Endothelial cell of umbilical vein (primary cell): ENCODE measurements around the gene RBFOX1. TPM values are rescaled to one million over a fixed set of nuclear protein-coding genes. Genes with fewer than 3 reads are reported as not detected.

Source experiments
- BruUV-seq: library from RNA; stranded (reverse); fragments of 400-500 nt; replicated peaks from 2 replicates; lab custom pipeline; 2021; lab: Mats Ljungman, UMichigan
- CTCF ChIA-PET: fragments of 300-600, 350-600 bp; sonication (Branson Sonifier 250); formaldehyde crosslinking; loops from one replicate; lab custom pipeline; 2021; ENCODE audit warnings: antibody characterized with exemption, inconsistent platforms; lab: Charles Lee
- POLR2A ChIA-PET: fragments of 300-600, 350-600 bp; sonication (Branson Sonifier 250); formaldehyde crosslinking; loops from one replicate; lab custom pipeline; 2021; ENCODE audit warnings: antibody characterized with exemption, inconsistent platforms; lab: Charles Lee
- DNase-seq: peaks from one replicate; pipeline ENCODE4 v3.0.0-alpha.2; 2011; ENCODE audit warnings: low read depth, low spot score
- FAIRE-seq: peaks from 2 replicates; lab custom pipeline; 2011; peaks lifted over from hg19 to GRCh38; lab: Jason Lieb, UNC
- H2AFZ ChIP-seq: 2 replicates; pipeline ENCODE4 v1.6.0; 2012; ENCODE audit warnings: low read depth, low read length, control low read depth, inconsistent platforms
- H3K27ac ChIP-seq: 2 replicates; pipeline ENCODE4 v1.5.1; 2011; ENCODE audit warnings: low read depth, mild to moderate bottlenecking, control low read depth, low read length, moderate library complexity; ENCODE audit not compliant: insufficient read depth
- H3K27me3 ChIP-seq, 2 experiments: 2 replicates each; pipeline versions ENCODE4 v1.6.0 to v1.6.1; 2011; ENCODE audit warnings: low read length in 2 of 2, mixed read lengths in 1 of 2; ENCODE audit not compliant: control insufficient read depth in 2 of 2, insufficient read depth in 2 of 2
- H3K36me3 ChIP-seq, 2 experiments: 2 replicates in 1 of 2; 3 replicates in 1 of 2; pipeline ENCODE4 v1.5.1; 2011; ENCODE audit warnings: low read length in 2 of 2, mild to moderate bottlenecking in 1 of 2, moderate library complexity in 1 of 2; ENCODE audit not compliant: control insufficient read depth in 2 of 2, insufficient read depth in 2 of 2; ENCODE audit errors: extremely low read depth in 1 of 2
- H3K4me1 ChIP-seq: 3 replicates; pipeline ENCODE4 v1.5.1; 2011; ENCODE audit warnings: mild to moderate bottlenecking, low read length; ENCODE audit not compliant: control insufficient read depth, insufficient read depth; ENCODE audit errors: extremely low read depth
- H3K4me2 ChIP-seq: 2 replicates; pipeline ENCODE4 v1.6.1; 2011; ENCODE audit warnings: low read length, control low read depth, mixed read lengths; ENCODE audit not compliant: insufficient read depth
- H3K4me3 ChIP-seq, 3 experiments: fragments of 200-600 bp in 1 of 3; sonication (generic), shearing (Covaris generic) in 1 of 3; replicated peaks in 1 of 3; 2 replicates each; pipeline ENCODE4 v1.5.1; 2011 to 2016; ENCODE audit warnings: control low read depth in 3 of 3, low read length in 3 of 3, mild to moderate bottlenecking in 2 of 3, inconsistent platforms in 1 of 3, low read depth in 1 of 3, moderate library complexity in 1 of 3; ENCODE audit not compliant: insufficient read depth in 1 of 3
- H3K79me2 ChIP-seq: 2 replicates; pipeline ENCODE4 v1.6.0; 2012; ENCODE audit warnings: low read length, inconsistent platforms; ENCODE audit not compliant: control insufficient read depth, insufficient read depth
- H3K9ac ChIP-seq: replicated peaks from 2 replicates; pipeline ENCODE3; 2011; ENCODE audit warnings: low read length, control low read depth; ENCODE audit not compliant: insufficient read depth; ENCODE audit errors: extremely low read depth
- H3K9me1 ChIP-seq: replicated peaks from 3 replicates; pipeline ENCODE4 v1.6.0; 2011; ENCODE audit warnings: mild to moderate bottlenecking, low read length; ENCODE audit not compliant: control insufficient read depth, insufficient read depth; ENCODE audit errors: extremely low read depth
- H3K9me3 ChIP-seq: replicated peaks from 2 replicates; pipeline ENCODE4 v1.5.1; 2012; ENCODE audit warnings: low read length, inconsistent platforms; ENCODE audit not compliant: control insufficient read depth, insufficient read depth
- H4K20me1 ChIP-seq: replicated peaks from 2 replicates; pipeline ENCODE3; 2011; ENCODE audit warnings: mild to moderate bottlenecking, low read length; ENCODE audit not compliant: control insufficient read depth, insufficient read depth; ENCODE audit errors: extremely low read depth
- FOS ChIP-seq: IDR thresholded peaks from 2 replicates; pipeline ENCODE4 v1.6.1; 2011; ENCODE audit warnings: mild to moderate bottlenecking, low read length, moderate library complexity, borderline replicate concordance; ENCODE audit not compliant: insufficient read depth
- JUN ChIP-seq: IDR thresholded peaks from 2 replicates; pipeline ENCODE4 v1.6.1; 2011; ENCODE audit warnings: borderline replicate concordance, low read depth; ENCODE audit not compliant: insufficient read length, insufficient read depth
- MAX ChIP-seq: IDR thresholded peaks from 2 replicates; pipeline ENCODE4 v1.6.1; 2011; ENCODE audit not compliant: insufficient read depth, insufficient read length
- MYC ChIP-seq: IDR thresholded peaks from one replicate; pipeline ENCODE4 v1.6.1; 2011; ENCODE audit warnings: mild to moderate bottlenecking, low read depth, low read length
- POLR2AphosphoS5 ChIP-seq: IDR thresholded peaks from 2 replicates; pipeline ENCODE4 v1.6.1; 2012; ENCODE audit warnings: low read depth, mild to moderate bottlenecking, control low read depth, low read length, moderate library complexity; ENCODE audit not compliant: insufficient read depth
- dilution Hi-C: fragments of 300-500 bp; cut with MboI; formaldehyde crosslinking; loops from one replicate; pipeline ENCODE4 v1.15.0; 2019; ENCODE audit warnings: low sequenced_read_pairs; ENCODE audit not compliant: extremely low pct_ligation_motif_present
- intact Hi-C: fragments of 100-400 bp; cut with micrococcal nuclease; formaldehyde crosslinking; loops from one replicate; pipeline ENCODE4 v1.10.0; 2022
- polyA plus RNA-seq, 4 experiments: library from polyadenylated mRNA; depleted of rRNA in 3 of 4; stranded (reverse) in 3 of 4; unstranded in 1 of 4; fragments of >200 nt; gene quantifications; 2 replicates each; pipeline versions ENCODE4 v1.2.1 to v1.2.3, GENCODE V29; 2011 to 2012; ENCODE audit warnings: missing spikeins in 1 of 4
- total RNA-seq: library from RNA; stranded (reverse); gene quantifications from 2 replicates; pipeline ENCODE4 v1.2.3, GENCODE V29; 2021

Gene RBFOX1
- total and polyA plus RNA-seq, 2 donors (not counting 3 experiments of a cell fraction or from before 2014, with no cell fraction given), result not detected

- no TSS peak for BruUV-seq
- FAIRE-seq, result no peak
- no peaks in the 10 kb centered on the region for H4K20me1 ChIP-seq
Observed at GRCh38 chr16:7555459-7555858, 222.8 kb downstream of the RBFOX1 start.

GRCh38 chr16:7561908-7562405 is 229.3 kb downstream of the RBFOX1 start:
- no peak for FAIRE-seq
- H3K27me3 ChIP-seq, result no peaks in the 10 kb centered on the region
- ChIA-PET POLR2A (no interaction called here), CTCF (no interaction called here)
- no peaks in the 10 kb centered on the region for H3K36me3 ChIP-seq
- H3K4me2 ChIP-seq, result no peak overlapping the region
- H3K9ac ChIP-seq, result no peak overlapping the region
- no peaks in the 10 kb centered on the region for H3K9me1 ChIP-seq
- H3K79me2 ChIP-seq, result no peaks in the 10 kb centered on the region
- no peak overlapping the region for H3K27ac ChIP-seq
- H4K20me1 ChIP-seq, result no peaks in the 10 kb centered on the region
- intact Hi-C loops, result no loop called here
- H3K4me3 ChIP-seq, result no peak overlapping the region
- TF ChIP-seq MAX, result no peak
- H3K4me1 ChIP-seq, result no peaks in the 10 kb centered on the region
- dilution Hi-C loops, result no loop called here
- peaks cover 7% of the 10 kb centered on the region for H3K9me3 ChIP-seq
- DNase-seq, result no peak
- BruUV-seq, result no TSS peak
- H2AFZ ChIP-seq, result no peak overlapping the region

More at GRCh38 chr16:7555459-7555858, 222.8 kb downstream of the RBFOX1 start:
- no peaks in the 10 kb centered on the region for H3K9me1 ChIP-seq
- no peak for DNase-seq
- H3K4me1 ChIP-seq, result no peaks in the 10 kb centered on the region
- H3K79me2 ChIP-seq, result no peaks in the 10 kb centered on the region
- ChIA-PET POLR2A (no interaction called here), CTCF (no interaction called here)
- H3K36me3 ChIP-seq, result no peaks in the 10 kb centered on the region
- TF ChIP-seq FOS, result no peak
- TF ChIP-seq MAX, result no peak
- no peak for TF ChIP-seq MYC
- TF ChIP-seq JUN, result no peak
- TF ChIP-seq POLR2AphosphoS5, result no peak
- peaks cover 3% of the 10 kb centered on the region for H3K9me3 ChIP-seq
- H3K27ac ChIP-seq, result no peak overlapping the region
- dilution Hi-C loops (no loop called here), intact Hi-C loops (no loop called here)
- no peak overlapping the region for H3K9ac ChIP-seq
- H3K4me2 ChIP-seq, result no peak overlapping the region
- H2AFZ ChIP-seq, result no peak overlapping the region
- H3K27me3 ChIP-seq, result no peaks in the 10 kb centered on the region
- no peak overlapping the region for H3K4me3 ChIP-seq
